ACHN (cell line): ENCODE measurements around the gene ZNF565.
"Not testable (repeated sequence)": the region's sequence is repeated elsewhere in the genome, so short reads cannot be mapped to it uniquely, and the experiment has no call there.

Source experiments
- DNase-seq: peaks from one replicate; pipeline ENCODE4 v3.0.0-alpha.2; 2015
- in situ Hi-C: cut with HindIII; loops from 2 replicates; pipeline ENCODE4 v1.10.0; 2017; ENCODE audit warnings: low sequenced_read_pairs, low pct_ligation_motif_present, low pct_unique_long_range_greater_than_20kb

Gene ZNF565

GRCh38 chr19:36214386-36215275 is at the start of gene ZNF565, which contains the start of gene ZNF146:
TSS of gene ZNF565 (minus strand) at chr19:36214665. CDS start at chr19:36201985, 12,680 bp downstream.
TSS of gene ZNF146 (plus strand) at chr19:36215106. CDS start at chr19:36236441, 21,335 bp downstream.
- in situ Hi-C loops = no loop called here
- peak; percentile 96 for DNase-seq

- in situ Hi-C loops = no loop called here
- DNase-seq = no peak
These were observed 44.7 kb upstream of the ZNF565 start for GRCh38 chr19:36259211-36259610.

GRCh38 chr19:36258028-36258875 is 43.8 kb upstream of the ZNF565 start:
- in situ Hi-C loops = no loop called here
- DNase-seq = no peak

GRCh38 chr19:36257520-36257876 is 43.0 kb upstream of the ZNF565 start:
- in situ Hi-C loops = no loop called here
- DNase-seq = no peak

- DNase-seq = no peak
- in situ Hi-C loops = no loop called here
These were observed 42.5 kb upstream of the ZNF565 start for GRCh38 chr19:36256853-36257519.

GRCh38 chr19:36256064-36256463 is 41.6 kb upstream of the ZNF565 start:
- in situ Hi-C loops = no loop called here
- no peak for DNase-seq

- in situ Hi-C loops = no loop called here
- DNase-seq = no peak
These were observed 40.9 kb upstream of the ZNF565 start for GRCh38 chr19:36255316-36255715.

GRCh38 chr19:36254848-36255247 is 40.4 kb upstream of the ZNF565 start:
- no peak for DNase-seq
- in situ Hi-C loops = no loop called here

GRCh38 chr19:36252047-36252446 is 37.6 kb upstream of the ZNF565 start:
- DNase-seq = no peak
- in situ Hi-C loops = no loop called here

- no peak for DNase-seq
- in situ Hi-C loops = no loop called here
These were observed 31.6 kb upstream of the ZNF565 start for GRCh38 chr19:36246006-36246481.

GRCh38 chr19:36245210-36246005 is 30.9 kb upstream of the ZNF565 start:
- DNase-seq = no peak
- in situ Hi-C loops = no loop called here

GRCh38 chr19:36244066-36244465 is 29.6 kb upstream of the ZNF565 start:
- no peak for DNase-seq
- in situ Hi-C loops = no loop called here

- no peak for DNase-seq
- in situ Hi-C loops = no loop called here
These were observed 22.5 kb upstream of the ZNF565 start for GRCh38 chr19:36236946-36237310.

- in situ Hi-C loops = no loop called here
- DNase-seq = no peak
These were observed 22.0 kb upstream of the ZNF565 start for GRCh38 chr19:36236304-36236945.

GRCh38 chr19:36233626-36234025 is 19.2 kb upstream of the ZNF565 start:
- DNase-seq, in situ Hi-C loops: not testable (repeated sequence)

- in situ Hi-C loops = no loop called here
- DNase-seq = no peak
These were observed 10.9 kb upstream of the ZNF565 start for GRCh38 chr19:36225219-36225892.

GRCh38 chr19:36222503-36222902 is 8.0 kb upstream of the ZNF565 start:
- no peak for DNase-seq
- in situ Hi-C loops = no loop called here
